GM12891 (cell line): ENCODE data around the gene IGLL5. TPM values are rescaled to one million over a fixed set of nuclear protein-coding genes. Genes with fewer than 3 reads are reported as not detected.

Experiments used
- DNase-seq: peaks from one replicate; pipeline ENCODE4 v3.0.0; 2011; ENCODE audit warnings: low spot score; ENCODE audit not compliant: insufficient read length
- FAIRE-seq: peaks from 2 replicates; lab custom pipeline; 2011; peaks lifted over from hg19 to GRCh38; lab: Jason Lieb, UNC
- PAX5 ChIP-seq: IDR thresholded peaks from 2 replicates; pipeline ENCODE4 v1.6.1; 2011; ENCODE audit warnings: low read length, moderate library complexity, mild to moderate bottlenecking; ENCODE audit not compliant: insufficient read depth, severe bottlenecking
- POLR2A ChIP-seq: IDR thresholded peaks from 2 replicates; pipeline ENCODE4 v1.6.1; 2011; ENCODE audit warnings: low read depth, low read length, control low read depth
- POLR2AphosphoS5 ChIP-seq: IDR thresholded peaks from 2 replicates; pipeline ENCODE4 v1.6.1; 2011; ENCODE audit warnings: low read depth, low read length, control low read depth
- POU2F2 ChIP-seq: IDR thresholded peaks from 2 replicates; pipeline ENCODE4 v1.6.1; 2011; ENCODE audit warnings: low read depth, mild to moderate bottlenecking, control low read depth, low read length, moderate library complexity
- SPI1 ChIP-seq: IDR thresholded peaks from 2 replicates; pipeline ENCODE4 v1.6.1; 2011; ENCODE audit warnings: low read depth, low read length, control low read depth
- TAF1 ChIP-seq: IDR thresholded peaks from 2 replicates; pipeline ENCODE4 v1.6.1; 2011; ENCODE audit warnings: low read depth, low read length, control low read depth
- polyA plus RNA-seq: library from polyadenylated mRNA; unstranded; fragments of >200 nt; gene quantifications from one replicate; pipeline ENCODE4 v1.2.1, GENCODE V29; 2012; ENCODE audit warnings: low read depth, missing spikeins, inconsistent platforms; ENCODE audit not compliant: missing spikeins

The IGLL5 gene
- polyA plus RNA-seq = 28.1 TPM

GRCh38 chr22:22887621-22888503 lies at the start of gene IGLL5:
TSS of gene IGLL5 (plus strand) at chr22:22887816. CDS start at chr22:22888054, 238 bp downstream.
- FAIRE-seq (peak; percentile 93), DNase-seq (no peak)
- TF ChIP-seq POLR2AphosphoS5 = no peak
- no peak for TF ChIP-seq POLR2A
- TF ChIP-seq PAX5 = no peak
- no peak for TF ChIP-seq POU2F2
- no peak for TF ChIP-seq TAF1
- TF ChIP-seq SPI1 = no peak

GRCh38 chr22:22838148-22838786 lies 49.3 kb upstream of the IGLL5 start:
- TF ChIP-seq POU2F2 (no peak), PAX5 (no peak), TAF1 (no peak), SPI1 (peak; percentile 34; the same call in 1 of the 2 replicates), POLR2A (no peak)
- no peak for DNase-seq
- FAIRE-seq = peak; percentile 66

- FAIRE-seq (no peak), DNase-seq (no peak)
- no peak for TF ChIP-seq POLR2A
- no peak for TF ChIP-seq TAF1
- no peak for TF ChIP-seq SPI1
- no peak for TF ChIP-seq POLR2AphosphoS5
- no peak for TF ChIP-seq POU2F2
- no peak for TF ChIP-seq PAX5
Observed at GRCh38 chr22:22839570-22840314, 47.9 kb upstream of the IGLL5 start.

GRCh38 chr22:22840780-22841179 lies 46.8 kb upstream of the IGLL5 start:
- FAIRE-seq (peak; percentile 69), DNase-seq (no peak)
- peak; percentile 71 for TF ChIP-seq SPI1
- TF ChIP-seq POLR2A = no peak

- DNase-seq = no peak
- FAIRE-seq = no peak
- TF ChIP-seq POLR2A (no peak), POLR2AphosphoS5 (no peak), PAX5 (no peak), POU2F2 (no peak), TAF1 (no peak), SPI1 (no peak)
Observed at GRCh38 chr22:22841598-22841997, 46.0 kb upstream of the IGLL5 start.

- no peak for DNase-seq
- FAIRE-seq = no peak
- TF ChIP-seq PAX5 (no peak), SPI1 (no peak), POLR2A (no peak), TAF1 (no peak), POU2F2 (no peak), POLR2AphosphoS5 (no peak)
Observed at GRCh38 chr22:22842085-22842484, 45.5 kb upstream of the IGLL5 start.

GRCh38 chr22:22843848-22844247 lies 43.8 kb upstream of the IGLL5 start:
- FAIRE-seq (peak; percentile 61), DNase-seq (no peak)
- TF ChIP-seq TAF1 (no peak), POLR2AphosphoS5 (no peak), PAX5 (no peak), SPI1 (no peak), POU2F2 (no peak), POLR2A (no peak)

- no peak for DNase-seq
- TF ChIP-seq POLR2A (no peak), SPI1 (no peak), TAF1 (no peak), POLR2AphosphoS5 (no peak), POU2F2 (no peak), PAX5 (no peak)
- no peak for FAIRE-seq
Observed at GRCh38 chr22:22847241-22847640, 40.4 kb upstream of the IGLL5 start.
